ENCODE results near the gene SCLT1. TPM values are rescaled to one million over a fixed set of nuclear protein-coding genes. Genes with fewer than 3 reads are reported as not detected.
A peak's percentile ranks its signal among the peaks of the same experiment; 100 is the strongest.
"Not testable (repeated sequence)": the region's sequence is repeated elsewhere in the genome, so short reads cannot be mapped to it uniquely, and the experiment has no call there.

The SCLT1 gene
- polyA plus RNA-seq, 6 donors from 2014 or later, result 0.65 to 9.3 (median 8.6) TPM

DNA sequence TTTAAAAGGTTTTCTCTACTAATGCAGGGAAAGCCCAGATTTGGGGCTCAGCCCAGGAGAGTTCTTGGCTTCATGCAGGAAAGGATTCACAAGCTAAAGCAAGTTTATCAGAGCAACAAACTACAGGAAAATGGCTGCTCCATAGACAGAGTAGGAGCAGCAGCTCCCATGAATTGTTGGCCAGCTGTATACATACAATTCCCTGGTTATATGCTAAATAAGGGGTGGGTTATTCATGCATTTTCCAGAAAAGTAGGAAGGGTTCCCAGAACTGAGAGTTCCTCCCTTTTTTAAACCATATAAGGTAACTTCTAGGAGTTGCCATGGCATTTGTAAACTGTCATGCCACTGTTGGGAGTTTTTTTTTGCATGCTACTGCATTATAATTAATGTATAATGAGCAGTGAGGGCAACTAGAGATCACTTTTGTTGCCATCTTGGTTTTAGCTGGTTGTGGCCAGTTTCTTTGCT is 5.2 kb upstream of the SCLT1 start:
- no peak for ATAC-seq (ENCODE audit: low read depth in 2 of 2)
- H3K4me3 Mint-ChIP-seq, result peak overlapping the region in 1 of 8 donors; percentile 81
- H3K9me3 Mint-ChIP-seq, result no peaks in the 10 kb centered on the region
- peaks cover 4 to 8% of the 10 kb centered on the region in 2 donors for H3K36me3 Mint-ChIP-seq
- H3K27ac Mint-ChIP-seq, result no peak overlapping the region
- DNase-seq, result no peak
- peaks cover 12 to 26% (median 18%) of the 10 kb centered on the region in 3 donors for H3K4me1 Mint-ChIP-seq
- H3K27me3 Mint-ChIP-seq, result no peaks in the 10 kb centered on the region

DNA sequence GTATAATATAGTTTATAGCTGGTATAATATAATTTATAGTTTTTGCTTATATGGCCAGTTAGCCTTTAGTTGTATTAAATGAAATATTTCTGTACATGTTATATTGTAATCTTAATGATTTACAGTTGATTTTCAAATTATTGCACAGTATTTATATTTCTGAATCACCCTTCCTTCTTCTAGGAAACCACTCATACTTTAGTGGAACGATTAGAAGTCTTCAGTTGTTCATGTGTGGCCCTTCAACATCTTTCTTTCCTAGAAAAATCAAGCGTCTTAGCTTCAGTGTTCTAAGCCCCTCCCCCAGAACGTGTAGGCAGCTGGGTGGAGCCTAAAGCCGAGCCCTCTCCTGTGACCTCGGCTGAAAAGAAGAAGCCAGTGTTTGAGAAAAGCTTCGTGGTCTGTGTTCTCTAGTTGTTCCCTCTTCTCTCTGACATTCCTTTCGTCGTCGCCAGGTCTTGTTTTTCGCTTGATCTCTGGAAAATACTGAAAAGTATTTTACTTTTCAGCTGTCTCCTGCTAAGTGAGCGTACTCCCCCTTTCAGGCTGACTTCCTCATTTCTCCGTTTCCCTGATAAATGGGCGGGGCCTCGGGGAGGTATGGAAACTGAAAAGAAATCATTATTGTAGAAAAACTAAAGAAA is 2.6 kb upstream of the SCLT1 start, which contains the start of gene C4orf33:
C4orf33 (plus strand) TSS at position 342 of the 644 bp plus-strand sequence. CDS start 6,459 bp downstream, outside the sequence.
- peak; percentile 34 to 43 for ATAC-seq (ENCODE audit: low read depth in 2 of 2)
- peak within 1 kb of the TSS; percentile 81 to 100 (median 97) for H3K4me3 Mint-ChIP-seq
- no peaks in the 10 kb centered on the region for H3K27me3 Mint-ChIP-seq
- no peaks in the 10 kb centered on the region for H3K9me3 Mint-ChIP-seq
- H3K27ac Mint-ChIP-seq, result peak within 1 kb of the TSS in 5 of 6 donors; percentile 98 to 100 (median 99)
- peak; percentile 78 for DNase-seq
- no peaks in the 10 kb centered on the region for H3K36me3 Mint-ChIP-seq
- peaks cover 15 to 28% (median 19%) of the 10 kb centered on the region in 3 donors for H3K4me1 Mint-ChIP-seq

DNA sequence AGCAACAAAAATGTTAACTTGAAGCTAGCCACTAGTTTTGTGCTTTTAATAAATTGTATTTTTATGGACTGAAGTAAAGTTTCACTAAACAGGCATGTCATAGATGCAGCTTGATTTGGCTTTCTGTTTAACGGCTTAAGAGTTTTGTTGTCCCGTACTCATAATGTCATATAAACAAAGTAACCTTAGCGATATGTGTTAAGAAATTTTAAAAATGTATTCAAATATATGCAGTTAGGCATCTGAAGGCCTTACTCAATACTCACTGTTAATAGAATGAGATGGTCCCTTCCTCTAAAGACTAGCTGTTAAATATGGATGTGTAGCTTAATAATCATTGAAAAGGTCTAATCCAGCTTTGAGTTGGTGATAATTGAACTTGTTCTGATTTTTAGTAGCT is 1.0 kb upstream of the SCLT1 start:
- Mint-ChIP-seq H3K36me3 (no peaks in the 10 kb centered on the region), H3K27ac (no peak overlapping the region), H3K4me1 (peaks cover 20 to 28% (median 24%) of the 10 kb centered on the region in 3 donors), H3K9me3 (no peaks in the 10 kb centered on the region), H3K27me3 (no peaks in the 10 kb centered on the region), H3K4me3 (peak overlapping the region in 2 of 8 donors; percentile 24 to 45)
- ATAC-seq (ENCODE audit: low read depth in 2 of 2) (no peak), DNase-seq (no peak)

DNA sequence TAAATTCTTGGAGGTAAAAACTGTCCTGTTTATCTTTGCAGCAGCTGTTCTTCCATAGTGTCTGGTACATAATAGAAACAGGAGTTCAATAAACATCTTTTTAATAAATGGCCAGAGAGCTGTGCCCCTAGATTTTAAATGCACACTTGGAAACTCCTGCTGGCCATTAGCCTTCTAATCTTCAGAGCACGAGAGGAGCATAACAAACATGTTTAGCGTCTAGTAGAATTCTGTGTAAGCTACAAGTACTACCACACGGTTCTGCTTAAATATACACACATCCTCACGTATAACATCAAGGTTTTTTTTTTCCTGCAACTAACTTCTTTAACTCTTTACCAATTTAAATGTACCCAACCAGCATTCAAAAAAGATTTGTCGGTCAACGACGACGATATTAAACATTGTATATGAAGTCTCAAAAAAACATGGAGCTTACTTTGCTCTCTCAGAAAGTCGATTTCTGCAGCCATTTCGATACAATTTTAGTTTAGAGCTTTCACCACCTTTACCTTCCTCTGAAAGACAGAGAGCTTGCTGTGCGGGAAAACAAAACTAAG is 628 bp downstream of the SCLT1 start:
- no peak overlapping the region for H3K27ac Mint-ChIP-seq
- no peaks in the 10 kb centered on the region for H3K27me3 Mint-ChIP-seq
- no peaks in the 10 kb centered on the region for H3K9me3 Mint-ChIP-seq
- no peak for ATAC-seq (ENCODE audit: low read depth in 2 of 2)
- H3K4me3 Mint-ChIP-seq, result no peak overlapping the region
- H3K36me3 Mint-ChIP-seq, result no peaks in the 10 kb centered on the region
- no peak for DNase-seq
- H3K4me1 Mint-ChIP-seq, result peaks cover 22 to 30% (median 28%) of the 10 kb centered on the region in 3 donors

DNA sequence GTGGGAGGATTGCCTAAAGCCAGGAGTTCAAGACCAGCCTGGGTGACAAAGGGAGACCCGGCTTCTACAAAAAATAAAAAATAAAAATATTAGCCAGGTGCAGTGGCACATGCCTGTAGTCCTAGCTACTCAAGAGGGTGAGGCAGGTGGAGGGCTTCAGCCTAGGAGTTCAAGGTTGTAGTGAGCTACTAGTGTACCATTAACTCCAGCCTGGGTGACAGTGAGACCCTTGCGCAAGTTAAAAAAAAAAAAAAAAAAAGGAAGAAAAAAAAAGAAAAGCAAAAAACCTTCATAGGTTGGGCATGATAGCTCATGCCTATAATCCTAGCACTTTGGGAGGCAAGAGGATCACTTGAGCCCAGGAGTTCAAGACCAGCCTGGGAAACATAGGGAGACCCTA is 5.8 kb downstream of the SCLT1 start:
- peaks cover 0 to 1% of the 10 kb centered on the region in 2 donors for H3K36me3 Mint-ChIP-seq
- no peak for ATAC-seq (ENCODE audit: low read depth in 2 of 2)
- H3K4me1 Mint-ChIP-seq, result peaks cover 8 to 28% (median 15%) of the 10 kb centered on the region in 3 donors
- peak overlapping the region in 1 of 6 donors; percentile 45 for H3K27ac Mint-ChIP-seq
- peaks cover 0 to 10% (median 0%) of the 10 kb centered on the region in 7 donors for H3K9me3 Mint-ChIP-seq
- no peaks in the 10 kb centered on the region for H3K27me3 Mint-ChIP-seq
- no peak overlapping the region for H3K4me3 Mint-ChIP-seq
- DNase-seq, result no peak

DNA sequence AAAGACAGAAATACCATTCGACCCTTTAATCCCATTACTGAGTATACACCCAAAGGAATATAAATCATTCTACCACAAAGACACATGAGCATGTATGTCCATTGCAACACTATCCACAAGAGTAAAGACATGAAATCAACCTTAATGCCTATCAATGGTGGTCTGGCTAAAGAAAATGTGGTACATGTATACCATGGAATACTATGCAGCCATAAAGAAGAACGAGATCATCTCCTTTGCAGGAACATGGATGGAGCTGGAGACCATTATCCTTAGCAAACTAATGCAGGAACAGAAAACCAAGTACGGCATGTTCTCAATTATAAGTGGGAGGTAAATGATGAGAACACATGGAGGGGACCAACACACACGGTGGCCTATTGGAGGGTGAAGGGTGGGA is 7.9 kb downstream of the SCLT1 start:
- ATAC-seq (ENCODE audit: low read depth in 2 of 2), result no peak
- Mint-ChIP-seq H3K36me3 (peaks cover 12 to 17% of the 10 kb centered on the region in 2 donors), H3K9me3 (peaks cover 1 to 20% (median 6%) of the 10 kb centered on the region in 7 donors), H3K27ac (no peak overlapping the region), H3K4me1 (peaks cover 14 to 28% (median 16%) of the 10 kb centered on the region in 3 donors), H3K27me3 (no peaks in the 10 kb centered on the region), H3K4me3 (no peak overlapping the region)
- no peak for DNase-seq

DNA sequence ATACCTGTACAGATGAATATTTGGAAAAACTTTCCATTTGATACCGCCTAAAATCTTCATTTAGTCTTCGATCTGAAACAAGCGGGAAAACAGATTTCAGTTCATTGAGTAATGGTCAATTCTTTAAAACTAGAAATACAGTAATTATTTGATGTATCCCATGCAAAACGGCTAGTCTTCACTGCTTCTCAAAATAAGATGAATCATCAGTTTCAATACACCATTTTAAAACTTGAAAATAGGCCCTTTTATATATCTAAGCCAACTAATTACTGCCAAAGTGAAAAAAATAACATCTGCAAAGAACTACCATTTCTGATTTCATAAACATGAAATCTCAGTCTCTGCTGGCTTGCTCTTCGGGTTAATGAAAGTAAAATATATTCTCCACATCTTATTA is 11.0 kb downstream of the SCLT1 start:
- peaks cover 31 to 37% of the 10 kb centered on the region in 2 donors for H3K36me3 Mint-ChIP-seq

DNA sequence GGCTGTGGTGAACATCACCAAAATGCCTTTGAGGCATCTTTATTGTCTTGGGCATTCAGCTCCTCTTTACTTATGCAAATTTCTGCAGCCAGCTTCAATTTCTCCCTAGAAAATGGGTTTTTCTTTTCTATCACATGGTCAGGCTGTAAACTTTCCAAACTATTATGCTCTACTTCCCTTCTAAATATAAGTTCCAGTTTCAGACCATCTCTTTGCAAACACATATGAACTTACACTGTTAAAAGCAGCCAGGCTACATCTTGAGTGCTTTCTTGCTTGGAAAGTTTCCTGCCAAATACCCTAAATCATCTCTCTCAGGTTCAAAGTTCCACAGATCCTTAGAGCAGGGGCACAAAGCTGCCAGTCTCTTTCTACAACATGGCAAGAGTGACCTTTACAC is 13.2 kb downstream of the SCLT1 start:
- peaks cover 1 to 22% (median 16%) of the 10 kb centered on the region in 7 donors for H3K9me3 Mint-ChIP-seq
- peaks cover 9 to 20% (median 16%) of the 10 kb centered on the region in 3 donors for H3K4me1 Mint-ChIP-seq
- no peak overlapping the region for H3K27ac Mint-ChIP-seq
- no peak overlapping the region for H3K4me3 Mint-ChIP-seq
- DNase-seq, result no peak
- no peaks in the 10 kb centered on the region for H3K27me3 Mint-ChIP-seq
- peaks cover 45 to 50% of the 10 kb centered on the region in 2 donors for H3K36me3 Mint-ChIP-seq
- no peak for ATAC-seq (ENCODE audit: low read depth in 2 of 2)

More for the DNA sequence above, 11.0 kb downstream of the SCLT1 start:
- peaks cover 10 to 23% (median 22%) of the 10 kb centered on the region in 3 donors for H3K4me1 Mint-ChIP-seq
- ATAC-seq (ENCODE audit: low read depth in 2 of 2) (no peak), DNase-seq (no peak)
- no peak overlapping the region for H3K4me3 Mint-ChIP-seq
- no peaks in the 10 kb centered on the region for H3K27me3 Mint-ChIP-seq
- peaks cover 1 to 26% (median 10%) of the 10 kb centered on the region in 7 donors for H3K9me3 Mint-ChIP-seq
- H3K27ac Mint-ChIP-seq, result no peak overlapping the region

DNA sequence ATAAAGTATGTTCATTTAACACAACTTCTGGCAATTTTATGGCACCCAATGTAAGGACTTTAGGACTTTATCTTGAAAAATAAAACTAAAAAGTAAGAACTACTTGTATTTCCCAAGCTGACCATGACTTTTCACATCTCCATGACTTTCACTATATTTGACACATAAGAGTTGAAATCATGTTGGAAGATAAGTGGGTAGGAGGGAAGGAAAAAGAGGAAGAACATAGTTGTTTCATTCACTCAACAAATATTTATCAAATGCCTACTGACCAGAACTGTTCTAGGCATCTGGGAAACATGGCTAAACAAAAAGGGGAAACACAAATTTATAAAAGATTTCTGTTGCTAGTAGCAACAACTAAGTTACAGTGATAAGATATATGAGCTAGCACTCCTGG is 16.0 kb downstream of the SCLT1 start:
- Mint-ChIP-seq H3K27me3 (no peaks in the 10 kb centered on the region), H3K27ac (no peak overlapping the region), H3K4me1 (peaks cover 6 to 13% (median 12%) of the 10 kb centered on the region in 3 donors), H3K4me3 (no peak overlapping the region), H3K9me3 (peaks cover 6 to 22% (median 20%) of the 10 kb centered on the region in 7 donors), H3K36me3 (peaks cover 65 to 69% of the 10 kb centered on the region in 2 donors)
- DNase-seq (no peak), ATAC-seq (ENCODE audit: low read depth in 2 of 2) (no peak)

DNA sequence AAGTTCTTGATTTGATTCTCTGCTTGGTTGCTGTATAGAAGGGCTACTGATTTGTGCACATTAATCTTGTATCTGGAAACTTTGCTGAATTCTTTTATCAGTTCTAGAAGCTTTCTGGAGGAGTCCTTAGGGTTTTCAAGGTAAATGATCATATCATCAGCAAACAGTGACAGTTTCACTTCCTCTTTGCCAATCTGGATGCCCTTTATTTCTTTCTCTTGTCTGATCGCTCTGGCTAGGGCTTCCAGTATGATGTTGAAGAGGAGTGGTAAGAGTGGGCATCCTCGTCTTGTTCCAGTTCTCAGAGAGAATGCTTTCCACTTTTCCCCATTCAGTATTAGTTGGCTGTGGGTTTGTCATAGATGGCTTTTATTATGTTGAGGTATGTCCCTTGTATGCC is 23.8 kb downstream of the SCLT1 start:
- Mint-ChIP-seq H3K4me1 (peaks cover 2 to 18% (median 15%) of the 10 kb centered on the region in 3 donors), H3K27ac (peak overlapping the region in 1 of 6 donors; percentile 57), H3K36me3 (peaks cover 24 to 55% of the 10 kb centered on the region in 2 donors), H3K9me3 (peaks cover 14 to 57% (median 28%) of the 10 kb centered on the region in 7 donors)
- not testable (repeated sequence) for H3K4me3 Mint-ChIP-seq; H3K27me3 Mint-ChIP-seq; ATAC-seq (ENCODE audit: low read depth in 2 of 2)
- DNase-seq, result peak; percentile 25

DNA sequence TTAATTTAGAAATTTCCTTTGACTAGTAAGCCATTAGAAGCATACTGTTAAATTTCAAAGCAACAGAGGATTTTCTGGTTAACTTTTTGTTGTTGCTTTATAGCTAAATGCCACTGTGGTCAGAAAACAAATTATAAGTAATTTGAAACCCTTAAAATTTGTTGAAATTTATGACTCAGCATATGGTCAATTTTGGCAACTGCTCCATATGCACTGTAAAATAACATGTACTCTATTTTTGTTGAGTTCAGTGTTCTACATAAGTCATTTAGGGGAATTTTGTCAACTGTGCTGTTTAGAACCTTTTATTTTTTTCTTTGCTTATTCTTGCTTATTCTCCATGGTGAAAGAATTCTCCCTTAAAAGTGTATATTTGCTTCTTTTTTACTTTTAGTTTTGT is 28.6 kb downstream of the SCLT1 start:
- no peak for DNase-seq
- Mint-ChIP-seq H3K4me3 (no peak overlapping the region), H3K9me3 (peaks cover 5 to 74% (median 57%) of the 10 kb centered on the region in 7 donors)

DNA sequence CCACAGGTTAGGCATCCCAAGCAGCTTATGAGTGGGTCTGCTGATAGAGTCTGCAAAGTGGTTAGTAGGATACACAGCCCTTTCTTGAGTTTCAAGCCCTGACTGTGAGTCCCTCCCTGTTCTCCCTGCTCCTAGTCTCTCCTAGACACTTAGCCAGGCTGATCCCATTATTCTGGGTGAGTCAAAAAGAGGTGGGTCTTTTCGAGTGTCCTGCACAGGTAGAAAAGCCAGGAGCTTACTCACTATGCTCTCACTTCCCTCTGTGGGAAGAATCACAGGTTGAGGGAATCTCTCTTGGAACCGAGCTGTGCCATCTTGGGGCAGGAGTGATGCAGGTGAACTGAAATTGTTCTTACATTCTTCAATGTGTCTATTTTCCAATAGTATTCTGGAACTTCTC is 29.7 kb downstream of the SCLT1 start:
- Mint-ChIP-seq H3K27ac (no peak overlapping the region), H3K9me3 (peaks cover 12 to 73% (median 62%) of the 10 kb centered on the region in 7 donors), H3K36me3 (peaks cover 36 to 64% of the 10 kb centered on the region in 2 donors), H3K27me3 (no peaks in the 10 kb centered on the region), H3K4me1 (no peaks in the 10 kb centered on the region), H3K4me3 (no peak overlapping the region)
- ATAC-seq (ENCODE audit: low read depth in 2 of 2), result no peak
- no peak for DNase-seq

More for the DNA sequence above, 28.6 kb downstream of the SCLT1 start:
- peaks cover 30 to 60% of the 10 kb centered on the region in 2 donors for H3K36me3 Mint-ChIP-seq
- H3K27ac Mint-ChIP-seq, result no peak overlapping the region
- no peaks in the 10 kb centered on the region for H3K27me3 Mint-ChIP-seq
- ATAC-seq (ENCODE audit: low read depth in 2 of 2), result no peak
- H3K4me1 Mint-ChIP-seq, result peaks cover 2 to 6% (median 5%) of the 10 kb centered on the region in 3 donors

DNA sequence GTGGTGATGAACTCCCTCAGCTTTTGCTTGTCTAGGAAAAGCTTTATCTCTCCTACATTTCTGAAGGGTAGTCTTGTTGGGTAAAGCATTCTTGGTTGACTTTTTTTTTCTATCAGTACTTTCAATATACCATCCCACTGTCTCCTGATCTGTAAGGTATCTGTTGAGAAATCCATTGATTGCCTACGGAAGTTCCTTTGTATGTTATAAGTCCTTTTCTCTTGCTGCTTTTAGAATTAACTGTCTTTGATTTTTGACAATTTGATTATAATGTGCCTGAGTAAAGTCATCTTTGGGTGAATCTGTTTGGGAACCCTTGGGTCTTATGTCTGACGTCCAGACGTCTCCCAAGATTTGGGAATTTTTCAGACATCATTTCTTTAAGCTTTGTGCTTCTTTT is 30.8 kb downstream of the SCLT1 start:
- H3K9me3 Mint-ChIP-seq, result peaks cover 7 to 72% (median 63%) of the 10 kb centered on the region in 7 donors
- ATAC-seq (ENCODE audit: low read depth in 2 of 2) (no peak), DNase-seq (no peak)
- peaks cover 41 to 67% of the 10 kb centered on the region in 2 donors for H3K36me3 Mint-ChIP-seq
- no peak overlapping the region for H3K27ac Mint-ChIP-seq
- no peaks in the 10 kb centered on the region for H3K27me3 Mint-ChIP-seq
- H3K4me3 Mint-ChIP-seq, result no peak overlapping the region
- H3K4me1 Mint-ChIP-seq, result no peaks in the 10 kb centered on the region

DNA sequence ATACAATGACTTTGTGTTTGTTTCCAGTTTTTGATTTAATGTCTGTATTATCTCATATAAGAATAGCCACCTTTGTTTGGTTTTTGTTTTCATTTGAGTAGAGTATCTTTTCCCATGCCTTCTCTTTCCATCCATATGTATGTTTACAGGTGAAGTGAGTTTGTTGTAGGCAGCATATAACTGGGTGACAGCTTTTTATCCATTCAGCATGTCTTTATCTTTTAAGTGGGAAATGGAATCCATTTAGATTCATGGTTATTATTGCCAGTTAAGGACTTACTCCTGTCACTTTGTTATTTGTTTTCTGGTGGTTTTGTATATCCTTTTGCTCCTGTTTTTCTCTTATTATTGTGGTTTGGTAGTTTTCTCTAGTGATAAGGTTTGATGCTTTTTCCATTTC is 34.3 kb downstream of the SCLT1 start:
- no peak overlapping the region for H3K4me3 Mint-ChIP-seq
- no peak overlapping the region for H3K27ac Mint-ChIP-seq
- no peak for ATAC-seq (ENCODE audit: low read depth in 2 of 2)
- no peaks in the 10 kb centered on the region for H3K27me3 Mint-ChIP-seq
- peaks cover 50 to 76% of the 10 kb centered on the region in 2 donors for H3K36me3 Mint-ChIP-seq
- DNase-seq, result no peak
- H3K9me3 Mint-ChIP-seq, result peaks cover 18 to 90% (median 85%) of the 10 kb centered on the region in 7 donors
- no peaks in the 10 kb centered on the region for H3K4me1 Mint-ChIP-seq
